K562 (cell line): Measurements from ENCODE around the gene ZFP3. TPM values are rescaled to one million over a fixed set of nuclear protein-coding genes. Genes with fewer than 3 reads are reported as not detected.

Experiments
- CTCF ChIP-seq, 3 experiments: IDR thresholded peaks in 2 of 3; conservative IDR thresholded peaks in 1 of 3; 2 replicates each; pipeline ENCODE4 v1.5.1; 2011 to 2012; ENCODE audit warnings: low read length in 3 of 3, mild to moderate bottlenecking in 3 of 3, control low read depth in 2 of 3, improper control_type of control experiment in 1 of 3, inconsistent platforms in 1 of 3, low read depth in 1 of 3, mixed read lengths in 1 of 3, moderate library complexity in 1 of 3; ENCODE audit not compliant: insufficient read depth in 2 of 3
- FOSL1 ChIP-seq: fragments of 200-800 bp; sonication (Bioruptor generic); conservative IDR thresholded peaks from 2 replicates; pipeline ENCODE4 v1.6.1; 2016; ENCODE audit warnings: missing genetic modification characterization, missing compliant biosample characterization
- GATAD2A ChIP-seq: fragments of 450-650 bp; IDR thresholded peaks from 2 replicates; pipeline ENCODE4 v1.6.1; 2017
- HDAC2 ChIP-seq: fragments of 450-650 bp; IDR thresholded peaks from 2 replicates; pipeline ENCODE4 v1.6.1; 2016; ENCODE audit warnings: mild to moderate bottlenecking
- HLTF ChIP-seq: fragments of 450-650 bp; IDR thresholded peaks from 2 replicates; pipeline ENCODE4 v1.6.1; 2016
- MCM7 ChIP-seq, 2 experiments: fragments of 450-650 bp; IDR thresholded peaks; 2 replicates each; pipeline ENCODE4 v1.6.1; 2016 to 2018
- MYNN ChIP-seq, 2 experiments: sonication (generic); formaldehyde crosslinking in 1 of 2; IDR thresholded peaks; 2 replicates each; pipeline versions ENCODE4 v1.5.0 to v1.6.1; 2016 to 2020; ENCODE audit warnings: antibody characterized with exemption in 1 of 2, missing genetic modification reagents in 1 of 2
- NFE2 ChIP-seq: IDR thresholded peaks from 2 replicates; pipeline ENCODE4 v1.6.1; 2014; ENCODE audit warnings: antibody characterized with exemption, low read depth
- RCOR1 ChIP-seq, 2 experiments: IDR thresholded peaks; 2 replicates each; pipeline ENCODE4 v1.6.1; 2012; ENCODE audit warnings: low read depth in 2 of 2, low read length in 2 of 2, borderline replicate concordance in 1 of 2, improper control_type of control experiment in 1 of 2
- SIN3B ChIP-seq: fragments of 450-650 bp; IDR thresholded peaks from 2 replicates; pipeline ENCODE4 v1.6.1; 2017; ENCODE audit warnings: low read depth, mild to moderate bottlenecking, moderate library complexity
- TAL1 ChIP-seq: fragments of 450-650 bp; IDR thresholded peaks from 2 replicates; pipeline ENCODE4 v1.6.1; 2016; ENCODE audit warnings: mild to moderate bottlenecking
- THRAP3 ChIP-seq: fragments of 450-650 bp; IDR thresholded peaks from 2 replicates; pipeline ENCODE4 v1.6.1; 2016; ENCODE audit warnings: mild to moderate bottlenecking, inconsistent platforms, borderline replicate concordance
- YBX1 ChIP-seq: fragments of 450-650 bp; IDR thresholded peaks from 2 replicates; pipeline ENCODE4 v1.7.1; 2016; ENCODE audit warnings: mild to moderate bottlenecking
- ZBTB12 ChIP-seq: fragments of 250-450 bp; sonication (Bioruptor Pico); IDR thresholded peaks from 2 replicates; pipeline ENCODE4 v1.4.0; 2020
- ZBTB40 ChIP-seq, 2 experiments: fragments of 450-650 bp in 1 of 2; sonication (generic) in 1 of 2; formaldehyde crosslinking in 1 of 2; IDR thresholded peaks; 2 replicates each; pipeline versions ENCODE4 v1.7.1 to v1.9.0; 2016 to 2022; ENCODE audit warnings: inconsistent platforms in 1 of 2, mild to moderate bottlenecking in 1 of 2, missing genetic modification reagents in 1 of 2
- ZNF699 ChIP-seq: fragments of 250-450 bp; sonication (Bioruptor Pico); IDR thresholded peaks from 2 replicates; pipeline ENCODE4 v1.8.0; 2021; ENCODE audit warnings: mild to moderate bottlenecking, moderate library complexity; ENCODE audit not compliant: insufficient replicate concordance
- polyA plus RNA-seq, 8 experiments: library from polyadenylated mRNA; depleted of rRNA in 4 of 8; stranded (reverse) in 5 of 8; unstranded in 3 of 8; fragments of >200 nt; fragmentation: Nextera tagmentation in 2 of 8; fragmentation: Illumina TruSeq in 1 of 8; extraction: Ambion mirVana in 2 of 8; extraction: Trizol in 1 of 8; gene quantifications; 2 replicates each; pipeline versions ENCODE4 v1.2.1 to v1.2.3, GENCODE V29; 2011 to 2014; ENCODE audit warnings: inconsistent platforms in 1 of 8, missing spikeins in 1 of 8
- total RNA-seq, 7 experiments: library from RNA; depleted of rRNA in 6 of 7; stranded (reverse); fragments of >200 nt in 6 of 7; fragmentation: Illumina TruSeq in 2 of 7; extraction: Trizol in 2 of 7; gene quantifications; 2 replicates each; pipeline versions ENCODE4 v1.2.1 to v1.2.3, GENCODE V29; 2011 to 2021; ENCODE audit warnings: low replicate concordance in 1 of 7

ZFP3 gene
- total and polyA plus RNA-seq, 9 of the 15 experiments (the other 6 are each of a cell fraction or from before 2014, with no cell fraction given) = 0.04 TPM; not detected in 8

- TF ChIP-seq CTCF (IDR thresholded peaks at IDR 0.05 in 2 of 3, conservative IDR thresholded peaks at IDR 0.05 in 1 of 3; ENCODE audit: insufficient read depth in 2 of 3, low read depth in 1 of 3, low read length in 3 of 3) (no peak), ZBTB12 (CRISPR knock-in tag) (no peak), THRAP3 (no peak), TAL1 (peak; percentile 70), ZNF699 (no peak), SIN3B (no peak), YBX1 (no peak), MYNN (IDR thresholded peaks at IDR 0.05) (no peak), MYNN (CRISPR knock-in tag; IDR thresholded peaks at IDR 0.05) (no peak), GATAD2A (no peak), HDAC2 (0 out of 2 replicates have a peak, but pooled peaks have one; percentile 17), NFE2 (no peak), HLTF (no peak), FOSL1 (tag) (peak; percentile 45; the same call in 1 of the 2 replicates), ZBTB40 (IDR thresholded peaks at IDR 0.05) (peak; percentile 66), ZBTB40 (CRISPR knock-in tag; IDR thresholded peaks at IDR 0.05) (no peak), MCM7 (IDR thresholded peaks at IDR 0.05) (no peak), RCOR1 (IDR thresholded peaks at IDR 0.05; ENCODE audit: borderline replicate concordance in 1 of 2, low read depth in 2 of 2, low read length in 2 of 2) (peak in 1 of 2 experiments; percentile 49; a peak in 1 of 4 replicates)
Measured at GRCh38 chr17:5042157-5043022, 35.9 kb upstream of the ZFP3 start (continued).
